ENCODE data around the gene TCEANC2.
"Not testable (repeated sequence)": the region's sequence is repeated elsewhere in the genome, so short reads cannot be mapped to it uniquely, and the experiment has no call there.

TCEANC2 gene

GRCh38 chr1:54047384-54048305 is 5.8 kb upstream of the TCEANC2 start:
- TF ChIP-seq CTCF (IDR thresholded peaks at IDR 0.05; ENCODE audit: low read depth, low read length): no peak
- TF ChIP-seq, protein P1, sequence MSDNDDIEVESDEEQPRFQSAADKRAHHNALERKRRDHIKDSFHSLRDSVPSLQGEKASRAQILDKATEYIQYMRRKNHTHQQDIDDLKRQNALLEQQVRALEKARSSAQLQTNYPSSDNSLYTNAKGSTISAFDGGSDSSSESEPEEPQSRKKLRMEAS (IDR thresholded peaks at IDR 0.05; ENCODE audit: low read depth, low read length): no peak
- no peak for TF ChIP-seq MYC (IDR thresholded peaks at IDR 0.05; ENCODE audit: low read depth, low read length)
- TF ChIP-seq POLR2A (IDR thresholded peaks at IDR 0.05; ENCODE audit: extremely low read depth, insufficient read length): no peak
- no peak for DNase-seq (ENCODE audit: low read depth)
- H3K4me3 ChIP-seq (ENCODE audit: low read depth, low read length): no peak overlapping the region

- DNase-seq (ENCODE audit: low read depth); H3K4me3 ChIP-seq (ENCODE audit: low read depth, low read length): not testable (repeated sequence)
These were observed 3.0 kb upstream of the TCEANC2 start for GRCh38 chr1:54050435-54050834.

DNA sequence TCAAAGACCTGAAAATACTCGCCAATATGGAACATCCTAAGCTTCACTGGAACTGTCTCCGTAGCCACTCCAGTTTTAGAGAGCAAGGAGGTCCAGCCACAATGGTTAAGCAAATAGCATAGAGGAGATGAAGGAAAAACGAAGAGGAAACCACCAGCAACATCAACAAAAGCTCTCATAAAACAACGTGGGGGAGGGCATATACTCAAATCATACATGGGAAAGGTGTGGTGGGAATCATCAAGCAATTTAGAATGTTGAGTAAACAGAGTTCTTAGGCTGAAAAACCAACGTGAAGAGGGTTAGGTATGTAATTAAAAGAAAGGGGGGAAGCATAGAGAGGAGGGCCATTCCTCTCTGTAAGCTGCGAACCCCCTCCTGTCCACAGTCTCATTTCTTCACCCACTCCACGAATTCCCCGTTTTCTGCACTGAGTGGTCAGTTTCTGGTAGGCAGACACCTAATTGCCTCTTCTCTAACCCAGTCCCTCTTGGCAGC is 1.4 kb upstream of the TCEANC2 start:
- DNase-seq (ENCODE audit: low read depth): peak; percentile 27
- peak overlapping the region; percentile 97 for H3K4me3 ChIP-seq (ENCODE audit: low read depth, low read length)
- TF ChIP-seq CTCF (IDR thresholded peaks at IDR 0.05; ENCODE audit: low read depth, low read length) (no peak), MYC (IDR thresholded peaks at IDR 0.05; ENCODE audit: low read depth, low read length) (no peak), POLR2A (IDR thresholded peaks at IDR 0.05; ENCODE audit: extremely low read depth, insufficient read length) (no peak)
- TF ChIP-seq, protein P1 (IDR thresholded peaks at IDR 0.05; ENCODE audit: low read depth, low read length): no peak

DNA sequence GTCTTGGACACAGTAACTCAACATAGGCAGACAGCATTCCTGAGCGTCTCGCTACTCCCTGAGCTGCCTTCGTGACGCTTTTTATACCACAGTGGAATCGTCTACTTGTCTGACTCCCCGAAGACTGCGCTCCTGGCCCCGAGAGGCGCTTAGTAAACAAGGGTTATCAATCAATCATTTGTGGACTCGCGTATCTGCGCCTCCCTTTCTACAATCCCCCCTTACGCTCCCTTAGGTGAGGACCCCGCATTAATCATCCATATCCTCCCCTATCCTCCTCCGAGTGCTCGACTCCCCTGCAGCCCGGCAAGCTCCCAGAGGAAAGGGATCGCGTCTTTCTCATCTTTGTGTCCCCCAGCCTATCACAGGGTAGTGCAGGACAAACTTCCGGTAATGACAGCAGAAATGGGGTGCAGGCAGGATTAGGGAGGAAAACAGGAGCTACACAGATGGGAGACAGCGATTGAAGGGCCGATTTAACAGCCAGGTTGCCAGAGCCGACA is 926 bp upstream of the TCEANC2 start:
- TF ChIP-seq, protein P1 (IDR thresholded peaks at IDR 0.05; ENCODE audit: low read depth, low read length): no peak
- TF ChIP-seq MYC (IDR thresholded peaks at IDR 0.05; ENCODE audit: low read depth, low read length) (no peak), POLR2A (IDR thresholded peaks at IDR 0.05; ENCODE audit: extremely low read depth, insufficient read length) (no peak), CTCF (IDR thresholded peaks at IDR 0.05; ENCODE audit: low read depth, low read length) (no peak)
- peak overlapping the region; percentile 97 for H3K4me3 ChIP-seq (ENCODE audit: low read depth, low read length)
- peak; percentile 59 for DNase-seq (ENCODE audit: low read depth)

- peak; percentile 56 for DNase-seq (ENCODE audit: low read depth)
These were observed 483 bp downstream of the TCEANC2 start for GRCh38 chr1:54053745-54054437.

More at GRCh38 chr1:54053745-54054437, 483 bp downstream of the TCEANC2 start:
- peak overlapping the region; percentile 90 for H3K4me3 ChIP-seq (ENCODE audit: low read depth, low read length)
- TF ChIP-seq MYC (IDR thresholded peaks at IDR 0.05; ENCODE audit: low read depth, low read length): no peak
- TF ChIP-seq POLR2A (IDR thresholded peaks at IDR 0.05; ENCODE audit: extremely low read depth, insufficient read length): no peak
- TF ChIP-seq CTCF (IDR thresholded peaks at IDR 0.05; ENCODE audit: low read depth, low read length): no peak
- TF ChIP-seq, protein P1 (IDR thresholded peaks at IDR 0.05; ENCODE audit: low read depth, low read length): no peak
